ENCODE data around the gene CLIC5.

DNA sequence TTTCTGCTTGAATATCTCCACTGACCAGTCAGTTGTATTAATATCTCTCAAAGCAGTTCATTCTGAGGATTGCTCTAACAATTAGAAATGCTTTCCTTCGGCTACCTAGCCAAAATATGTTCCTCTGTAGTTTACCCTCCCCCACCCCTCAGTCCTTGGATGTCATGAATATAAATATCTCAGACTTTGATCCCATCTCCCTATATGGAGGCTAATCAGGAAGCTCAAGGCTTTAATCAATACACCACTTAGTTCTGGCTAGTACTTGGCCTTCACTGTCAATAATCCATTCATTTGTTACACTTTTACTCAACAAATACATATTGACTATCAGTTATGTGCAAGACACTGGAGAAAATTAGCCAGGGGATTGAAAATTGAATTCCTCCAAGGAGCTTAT is 60.1 kb downstream of the CLIC5 start:
- TF ChIP-seq, protein P1, sequence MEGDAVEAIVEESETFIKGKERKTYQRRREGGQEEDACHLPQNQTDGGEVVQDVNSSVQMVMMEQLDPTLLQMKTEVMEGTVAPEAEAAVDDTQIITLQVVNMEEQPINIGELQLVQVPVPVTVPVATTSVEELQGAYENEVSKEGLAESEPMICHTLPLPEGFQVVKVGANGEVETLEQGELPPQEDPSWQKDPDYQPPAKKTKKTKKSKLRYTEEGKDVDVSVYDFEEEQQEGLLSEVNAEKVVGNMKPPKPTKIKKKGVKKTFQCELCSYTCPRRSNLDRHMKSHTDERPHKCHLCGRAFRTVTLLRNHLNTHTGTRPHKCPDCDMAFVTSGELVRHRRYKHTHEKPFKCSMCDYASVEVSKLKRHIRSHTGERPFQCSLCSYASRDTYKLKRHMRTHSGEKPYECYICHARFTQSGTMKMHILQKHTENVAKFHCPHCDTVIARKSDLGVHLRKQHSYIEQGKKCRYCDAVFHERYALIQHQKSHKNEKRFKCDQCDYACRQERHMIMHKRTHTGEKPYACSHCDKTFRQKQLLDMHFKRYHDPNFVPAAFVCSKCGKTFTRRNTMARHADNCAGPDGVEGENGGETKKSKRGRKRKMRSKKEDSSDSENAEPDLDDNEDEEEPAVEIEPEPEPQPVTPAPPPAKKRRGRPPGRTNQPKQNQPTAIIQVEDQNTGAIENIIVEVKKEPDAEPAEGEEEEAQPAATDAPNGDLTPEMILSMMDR (IDR thresholded peaks at IDR 0.05; ENCODE audit: insufficient read depth, low read length): no peak
- TF ChIP-seq, protein P2, sequence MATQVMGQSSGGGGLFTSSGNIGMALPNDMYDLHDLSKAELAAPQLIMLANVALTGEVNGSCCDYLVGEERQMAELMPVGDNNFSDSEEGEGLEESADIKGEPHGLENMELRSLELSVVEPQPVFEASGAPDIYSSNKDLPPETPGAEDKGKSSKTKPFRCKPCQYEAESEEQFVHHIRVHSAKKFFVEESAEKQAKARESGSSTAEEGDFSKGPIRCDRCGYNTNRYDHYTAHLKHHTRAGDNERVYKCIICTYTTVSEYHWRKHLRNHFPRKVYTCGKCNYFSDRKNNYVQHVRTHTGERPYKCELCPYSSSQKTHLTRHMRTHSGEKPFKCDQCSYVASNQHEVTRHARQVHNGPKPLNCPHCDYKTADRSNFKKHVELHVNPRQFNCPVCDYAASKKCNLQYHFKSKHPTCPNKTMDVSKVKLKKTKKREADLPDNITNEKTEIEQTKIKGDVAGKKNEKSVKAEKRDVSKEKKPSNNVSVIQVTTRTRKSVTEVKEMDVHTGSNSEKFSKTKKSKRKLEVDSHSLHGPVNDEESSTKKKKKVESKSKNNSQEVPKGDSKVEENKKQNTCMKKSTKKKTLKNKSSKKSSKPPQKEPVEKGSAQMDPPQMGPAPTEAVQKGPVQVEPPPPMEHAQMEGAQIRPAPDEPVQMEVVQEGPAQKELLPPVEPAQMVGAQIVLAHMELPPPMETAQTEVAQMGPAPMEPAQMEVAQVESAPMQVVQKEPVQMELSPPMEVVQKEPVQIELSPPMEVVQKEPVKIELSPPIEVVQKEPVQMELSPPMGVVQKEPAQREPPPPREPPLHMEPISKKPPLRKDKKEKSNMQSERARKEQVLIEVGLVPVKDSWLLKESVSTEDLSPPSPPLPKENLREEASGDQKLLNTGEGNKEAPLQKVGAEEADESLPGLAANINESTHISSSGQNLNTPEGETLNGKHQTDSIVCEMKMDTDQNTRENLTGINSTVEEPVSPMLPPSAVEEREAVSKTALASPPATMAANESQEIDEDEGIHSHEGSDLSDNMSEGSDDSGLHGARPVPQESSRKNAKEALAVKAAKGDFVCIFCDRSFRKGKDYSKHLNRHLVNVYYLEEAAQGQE (IDR thresholded peaks at IDR 0.05; ENCODE audit: insufficient replicate concordance, low read depth): no peak
- TF ChIP-seq POLR2AphosphoS5 (IDR thresholded peaks at IDR 0.05; ENCODE audit: low read depth): no peak
- TF ChIP-seq SPI1 (IDR thresholded peaks at IDR 0.05; ENCODE audit: borderline replicate concordance, low read depth): no peak

All from HL-60 (cell line).